ENCODE data around the gene BUD31. TPM values are rescaled to one million over a fixed set of nuclear protein-coding genes. Genes with fewer than 3 reads are reported as not detected.

BUD31 gene
- total and polyA plus RNA-seq, 9 of the 15 experiments (the other 6 are each of a cell fraction or from before 2014, with no cell fraction given): 105 to 342 (median 247) TPM

GRCh38 chr7:99407872-99408378 lies 844 bp upstream of the BUD31 start (continued):
- TF ChIP-seq, protein P1, sequence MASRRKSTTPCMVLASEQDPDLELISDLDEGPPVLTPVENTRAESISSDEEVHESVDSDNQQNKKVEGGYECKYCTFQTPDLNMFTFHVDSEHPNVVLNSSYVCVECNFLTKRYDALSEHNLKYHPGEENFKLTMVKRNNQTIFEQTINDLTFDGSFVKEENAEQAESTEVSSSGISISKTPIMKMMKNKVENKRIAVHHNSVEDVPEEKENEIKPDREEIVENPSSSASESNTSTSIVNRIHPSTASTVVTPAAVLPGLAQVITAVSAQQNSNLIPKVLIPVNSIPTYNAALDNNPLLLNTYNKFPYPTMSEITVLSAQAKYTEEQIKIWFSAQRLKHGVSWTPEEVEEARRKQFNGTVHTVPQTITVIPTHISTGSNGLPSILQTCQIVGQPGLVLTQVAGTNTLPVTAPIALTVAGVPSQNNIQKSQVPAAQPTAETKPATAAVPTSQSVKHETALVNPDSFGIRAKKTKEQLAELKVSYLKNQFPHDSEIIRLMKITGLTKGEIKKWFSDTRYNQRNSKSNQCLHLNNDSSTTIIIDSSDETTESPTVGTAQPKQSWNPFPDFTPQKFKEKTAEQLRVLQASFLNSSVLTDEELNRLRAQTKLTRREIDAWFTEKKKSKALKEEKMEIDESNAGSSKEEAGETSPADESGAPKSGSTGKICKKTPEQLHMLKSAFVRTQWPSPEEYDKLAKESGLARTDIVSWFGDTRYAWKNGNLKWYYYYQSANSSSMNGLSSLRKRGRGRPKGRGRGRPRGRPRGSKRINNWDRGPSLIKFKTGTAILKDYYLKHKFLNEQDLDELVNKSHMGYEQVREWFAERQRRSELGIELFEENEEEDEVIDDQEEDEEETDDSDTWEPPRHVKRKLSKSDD (conservative IDR thresholded peaks at IDR 0.05; ENCODE audit: low read length): no peak
- peak; percentile 29; the same call in 1 of the 2 replicates for TF ChIP-seq TEAD2 (tag; IDR thresholded peaks at IDR 0.05)
- TF ChIP-seq ZNF23 (CRISPR knock-in tag; IDR thresholded peaks at IDR 0.05): no peak
- TF ChIP-seq SMARCE1 (IDR thresholded peaks at IDR 0.05): peak; percentile 16; the same call in 1 of the 2 replicates
- TF ChIP-seq NFIC (IDR thresholded peaks at IDR 0.05): no peak
- no peak; a peak in 1 of 4 replicates for TF ChIP-seq MNT (conservative IDR thresholded peaks at IDR 0.05)
- TF ChIP-seq FOXK2 (conservative IDR thresholded peaks at IDR 0.05 in 1 of 2, IDR thresholded peaks at IDR 0.05 in 1 of 2; ENCODE audit: low read depth in 2 of 2): no peak
- peak; percentile 19; the same call in 1 of the 2 replicates for TF ChIP-seq MAX (CRISPR knock-in tag; IDR thresholded peaks at IDR 0.05)
- TF ChIP-seq DMBX1 (CRISPR knock-in tag; IDR thresholded peaks at IDR 0.05; ENCODE audit: borderline replicate concordance): no peak
- peak; percentile 71 for TF ChIP-seq SMARCB1 (IDR thresholded peaks at IDR 0.05; ENCODE audit: insufficient read length, low read depth)
- 0 out of 2 replicates have a peak, but pooled peaks have one; percentile 38 for TF ChIP-seq ZNF232 (CRISPR knock-in tag; IDR thresholded peaks at IDR 0.05)
- TF ChIP-seq USF2 (CRISPR knock-in tag; IDR thresholded peaks at IDR 0.05): peak; percentile 8; the same call in 1 of the 2 replicates
- TF ChIP-seq ZNF507 (tag; conservative IDR thresholded peaks at IDR 0.05): no peak
- TF ChIP-seq, protein P2, sequence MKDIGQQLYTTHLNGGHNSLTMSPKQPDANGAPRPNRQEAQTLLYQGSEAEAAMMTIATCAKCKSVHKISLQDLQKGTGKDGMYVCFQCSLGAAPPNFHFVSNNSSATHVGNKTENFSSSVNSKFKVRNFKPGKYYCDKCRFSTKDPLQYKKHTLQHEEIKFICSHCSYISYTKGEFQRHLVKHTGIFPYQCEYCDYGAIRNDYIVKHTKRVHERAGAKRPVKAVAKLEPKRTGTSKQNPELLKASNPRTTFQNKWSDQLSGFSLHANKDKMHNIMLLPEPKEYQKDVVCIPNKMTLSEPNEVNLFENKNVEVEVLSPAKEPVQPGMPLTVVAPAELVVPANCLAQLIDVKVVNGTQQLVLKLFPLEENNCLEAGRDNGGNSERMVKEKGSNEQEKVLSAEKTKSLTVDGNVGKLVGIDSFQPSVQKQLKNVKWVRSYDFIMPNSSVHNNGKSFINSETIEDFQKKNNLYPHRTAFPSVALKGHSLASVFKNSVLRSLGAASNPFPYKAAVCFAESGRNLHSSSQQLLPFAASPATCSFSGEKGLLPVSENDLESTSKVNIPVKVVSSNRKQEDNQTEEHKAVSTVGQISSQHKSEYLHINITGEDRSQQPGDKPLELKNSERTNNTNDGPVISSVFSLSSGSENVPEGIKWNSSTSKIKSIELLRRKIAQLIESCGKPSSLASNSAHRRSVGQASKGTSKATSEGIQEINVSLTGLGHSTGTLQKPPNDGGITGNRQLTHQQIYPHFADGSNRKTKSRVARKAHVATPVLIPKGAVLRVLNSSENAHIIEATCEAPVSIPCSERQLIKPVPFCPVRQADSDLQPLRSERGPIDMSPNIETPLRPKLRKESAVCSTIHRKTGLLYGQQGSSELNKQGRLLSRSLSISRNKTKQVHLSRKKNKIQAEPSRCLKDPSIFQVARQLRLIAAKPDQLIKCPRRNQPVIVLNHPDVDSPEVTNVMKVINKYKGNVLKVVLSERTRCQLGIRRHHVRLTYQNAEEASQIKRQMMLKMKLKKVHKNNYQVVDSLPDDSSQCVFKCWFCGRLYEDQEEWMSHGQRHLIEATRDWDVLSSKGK (CRISPR knock-in tag; IDR thresholded peaks at IDR 0.05): no peak
- TF ChIP-seq CTCF (IDR thresholded peaks at IDR 0.05 in 2 of 3, conservative IDR thresholded peaks at IDR 0.05 in 1 of 3; ENCODE audit: insufficient read depth in 2 of 3, low read depth in 1 of 3, low read length in 3 of 3): 0 out of 6 replicates have a peak, but pooled peaks of 1 of the 3 experiments have one; percentile 5
- TF ChIP-seq HCFC1 (IDR thresholded peaks at IDR 0.05; ENCODE audit: low read depth, low read length): no peak
